ENCODE data around the gene ANKFN1. TPM values are rescaled to one million over a fixed set of nuclear protein-coding genes. Genes with fewer than 3 reads are reported as not detected.

Gene ANKFN1
- polyA plus RNA-seq, 1 experiment: 0.04 TPM

GRCh38 chr17:56300144-56300543, 146.9 kb downstream of the ANKFN1 start:
- Histone ChIP-seq H3K4me3 (ENCODE audit: low read depth, low read length) (no peak overlapping the region), H3K27me3 (ENCODE audit: control insufficient read depth, insufficient read depth, low read length) (no peaks in the 10 kb centered on the region), H3K27ac (ENCODE audit: low read depth, low read length) (no peak overlapping the region), H3K9me3 (ENCODE audit: control insufficient read depth, insufficient read depth, low read length) (no peaks in the 10 kb centered on the region)
- ChIA-PET CTCF (interaction anchor here (1.0 kb wide), 1 partner anchor 173 kb away, joined by 3 read pairs; no protein-coding TSS in a partner anchor), POLR2A (no interaction called here)
- DNase-seq (ENCODE audit: low read depth, low spot score): no peak
- no peak for TF ChIP-seq CTCF (IDR thresholded peaks at IDR 0.05; ENCODE audit: low read depth, low read length)

GRCh38 chr17:56305007-56305406, 151.7 kb downstream of the ANKFN1 start:
- POLR2A ChIA-PET: no interaction called here

GRCh38 chr17:56309897-56310296, 156.6 kb downstream of the ANKFN1 start:
- DNase-seq (ENCODE audit: low read depth, low spot score): no peak

More at GRCh38 chr17:56305007-56305406, 151.7 kb downstream of the ANKFN1 start:
- no peak for DNase-seq (ENCODE audit: low read depth, low spot score)
- CTCF ChIA-PET: no interaction called here
- no peak overlapping the region for H3K4me3 ChIP-seq (ENCODE audit: low read depth, low read length)
- H3K27me3 ChIP-seq (ENCODE audit: control insufficient read depth, insufficient read depth, low read length): no peaks in the 10 kb centered on the region
- TF ChIP-seq CTCF (IDR thresholded peaks at IDR 0.05; ENCODE audit: low read depth, low read length): no peak
- H3K27ac ChIP-seq (ENCODE audit: low read depth, low read length): no peak overlapping the region
- H3K9me3 ChIP-seq (ENCODE audit: control insufficient read depth, insufficient read depth, low read length): no peaks in the 10 kb centered on the region

GRCh38 chr17:56310782-56311181, 157.5 kb downstream of the ANKFN1 start:
- POLR2A ChIA-PET: no interaction called here
- no peak overlapping the region for H3K27ac ChIP-seq (ENCODE audit: low read depth, low read length)
- no peaks in the 10 kb centered on the region for H3K9me3 ChIP-seq (ENCODE audit: control insufficient read depth, insufficient read depth, low read length)
- no peak overlapping the region for H3K4me3 ChIP-seq (ENCODE audit: low read depth, low read length)
- CTCF ChIA-PET: no interaction called here
- no peak for DNase-seq (ENCODE audit: low read depth, low spot score)
- no peaks in the 10 kb centered on the region for H3K27me3 ChIP-seq (ENCODE audit: control insufficient read depth, insufficient read depth, low read length)
- no peak for TF ChIP-seq CTCF (IDR thresholded peaks at IDR 0.05; ENCODE audit: low read depth, low read length)

More at GRCh38 chr17:56309897-56310296, 156.6 kb downstream of the ANKFN1 start:
- H3K27me3 ChIP-seq (ENCODE audit: control insufficient read depth, insufficient read depth, low read length): no peaks in the 10 kb centered on the region
- TF ChIP-seq CTCF (IDR thresholded peaks at IDR 0.05; ENCODE audit: low read depth, low read length): no peak
- H3K27ac ChIP-seq (ENCODE audit: low read depth, low read length): no peak overlapping the region
- ChIA-PET CTCF (no interaction called here), POLR2A (no interaction called here)
- no peaks in the 10 kb centered on the region for H3K9me3 ChIP-seq (ENCODE audit: control insufficient read depth, insufficient read depth, low read length)
- no peak overlapping the region for H3K4me3 ChIP-seq (ENCODE audit: low read depth, low read length)

- no peaks in the 10 kb centered on the region for H3K9me3 ChIP-seq (ENCODE audit: control insufficient read depth, insufficient read depth, low read length)
- no peaks in the 10 kb centered on the region for H3K27me3 ChIP-seq (ENCODE audit: control insufficient read depth, insufficient read depth, low read length)
- ChIA-PET POLR2A (no interaction called here), CTCF (interaction anchor here (0.9 kb wide), 1 partner anchor 186 kb away, joined by 3 read pairs; no protein-coding TSS in a partner anchor)
- no peak for TF ChIP-seq CTCF (IDR thresholded peaks at IDR 0.05; ENCODE audit: low read depth, low read length)
- no peak for DNase-seq (ENCODE audit: low read depth, low spot score)
- H3K4me3 ChIP-seq (ENCODE audit: low read depth, low read length): no peak overlapping the region
- no peak overlapping the region for H3K27ac ChIP-seq (ENCODE audit: low read depth, low read length)
Measured at GRCh38 chr17:56313201-56313600, 159.9 kb downstream of the ANKFN1 start.

All from AG04450 (cell line).